IMR-90 (cell line): ENCODE data around the gene ANKRD16. TPM values are rescaled to one million over a fixed set of nuclear protein-coding genes. Genes with fewer than 3 reads are reported as not detected.
"Not testable (repeated sequence)": the region's sequence is repeated elsewhere in the genome, so short reads cannot be mapped to it uniquely, and the experiment has no call there.

Experiments used
- ATAC-seq: fragments of 200-7000 bp; cut with Tn5 transposase; 2 replicates; pipeline ENCODE4 v1.9.1; 2020; ENCODE audit warnings: low read depth, mild to moderate bottlenecking, moderate library complexity
- BruUV-seq: library from RNA; stranded (reverse); fragments of 400-500 nt; replicated peaks from 2 replicates; lab custom pipeline; 2021; lab: Mats Ljungman, UMichigan
- CTCF ChIA-PET: fragments of 300-600 bp; formaldehyde crosslinking; extraction: SDS; loops from one replicate; lab custom pipeline; 2021; ENCODE audit warnings: antibody characterized with exemption; lab: Yijun Ruan, JAX
- POLR2A ChIA-PET: fragments of 300-600 bp; sonication (Branson Sonifier 250); formaldehyde crosslinking; loops from one replicate; lab custom pipeline; 2022; ENCODE audit warnings: antibody characterized with exemption; ENCODE audit not compliant: unreplicated experiment; lab: Charles Lee
- DNase-seq: peaks from one replicate; pipeline ENCODE4 v3.0.0; 2013
- H2AFZ ChIP-seq: replicated peaks from 2 replicates; pipeline ENCODE3; 2013; ENCODE audit warnings: low read length, mild to moderate bottlenecking; ENCODE audit not compliant: poor library complexity
- H2AK5ac ChIP-seq: 2 replicates; pipeline ENCODE4 v1.6.1; 2013; ENCODE audit warnings: low read depth, low read length, inconsistent platforms
- H2AK9ac ChIP-seq: replicated peaks from 2 replicates; pipeline ENCODE3; 2013; ENCODE audit warnings: mild to moderate bottlenecking, low read depth, low read length, moderate library complexity; ENCODE audit not compliant: poor library complexity
- H2BK120ac ChIP-seq: 2 replicates; pipeline ENCODE4 v1.6.1; 2013; ENCODE audit warnings: low read depth, low read length, inconsistent platforms
- H2BK15ac ChIP-seq: 3 replicates; pipeline ENCODE4 v1.6.1; 2013; ENCODE audit warnings: low read depth, low read length, inconsistent platforms
- H2BK20ac ChIP-seq: 2 replicates; pipeline ENCODE4 v1.6.1; 2013; ENCODE audit warnings: low read depth, mild to moderate bottlenecking, inconsistent platforms, low read length, moderate library complexity
- H2BK5ac ChIP-seq: 2 replicates; pipeline ENCODE4 v1.6.1; 2013; ENCODE audit warnings: mild to moderate bottlenecking, low read depth, low read length, inconsistent platforms; ENCODE audit not compliant: poor library complexity, severe bottlenecking
- H3K14ac ChIP-seq: replicated peaks from 2 replicates; pipeline ENCODE4 v1.6.1; 2013; ENCODE audit warnings: low read depth, low read length, inconsistent platforms
- H3K18ac ChIP-seq: 2 replicates; pipeline ENCODE4 v1.6.1; 2013; ENCODE audit warnings: low read depth, low read length, control low read depth
- H3K23ac ChIP-seq: 2 replicates; pipeline ENCODE4 v1.6.1; 2013; ENCODE audit warnings: low read depth, low read length, inconsistent platforms
- H3K27ac ChIP-seq: 2 replicates; pipeline ENCODE4 v1.5.1; 2013; ENCODE audit warnings: mild to moderate bottlenecking, control low read depth, low read length; ENCODE audit not compliant: insufficient read depth
- H3K27me3 ChIP-seq: 2 replicates; pipeline ENCODE4 v1.6.1; 2013; ENCODE audit warnings: low read length; ENCODE audit not compliant: control insufficient read depth, insufficient read depth
- H3K36me3 ChIP-seq: 2 replicates; pipeline ENCODE4 v1.6.1; 2013; ENCODE audit warnings: low read length, mixed read lengths; ENCODE audit not compliant: control insufficient read depth, insufficient read depth
- H3K4ac ChIP-seq: 2 replicates; pipeline ENCODE4 v1.6.1; 2013; ENCODE audit warnings: low read depth, low read length, inconsistent platforms
- H3K4me1 ChIP-seq: 2 replicates; pipeline ENCODE4 v1.6.1; 2013; ENCODE audit warnings: low read length, mixed read lengths; ENCODE audit not compliant: control insufficient read depth, insufficient read depth
- H3K4me2 ChIP-seq: 2 replicates; pipeline ENCODE4 v1.6.1; 2013; ENCODE audit warnings: low read depth, mild to moderate bottlenecking, control low read depth, low read length, moderate library complexity
- H3K4me3 ChIP-seq: 2 replicates; pipeline ENCODE4 v1.5.1; 2013; ENCODE audit warnings: low read depth, mild to moderate bottlenecking, control low read depth, low read length, moderate library complexity; ENCODE audit not compliant: insufficient read depth
- H3K56ac ChIP-seq: 2 replicates; pipeline ENCODE4 v1.6.1; 2013; ENCODE audit warnings: low read length, inconsistent platforms; ENCODE audit not compliant: insufficient read depth; ENCODE audit errors: extremely low read depth
- H3K79me1 ChIP-seq, 2 experiments: 2 replicates each; pipeline ENCODE4 v1.6.1; 2013; ENCODE audit warnings: low read length in 2 of 2, inconsistent platforms in 1 of 2, low read depth in 1 of 2
- H3K9ac ChIP-seq: 2 replicates; pipeline ENCODE4 v1.6.1; 2013; ENCODE audit warnings: low read depth, low read length, control low read depth
- H3K9me1 ChIP-seq: 2 replicates; pipeline ENCODE4 v1.6.1; 2013; ENCODE audit warnings: low read length, inconsistent platforms; ENCODE audit not compliant: insufficient read depth
- H3K9me3 ChIP-seq: 2 replicates; pipeline ENCODE4 v1.6.1; 2013; ENCODE audit warnings: low read length; ENCODE audit not compliant: control insufficient read depth, insufficient read depth
- H4K20me1 ChIP-seq: 2 replicates; pipeline ENCODE4 v1.6.1; 2013; ENCODE audit warnings: low read length, inconsistent platforms; ENCODE audit not compliant: insufficient read depth
- H4K5ac ChIP-seq: 2 replicates; pipeline ENCODE4 v1.6.1; 2013; ENCODE audit warnings: mild to moderate bottlenecking, low read depth, low read length, control low read depth
- H4K8ac ChIP-seq, 2 experiments: 2 replicates each; pipeline ENCODE4 v1.6.1; 2013; ENCODE audit warnings: low read depth in 2 of 2, low read length in 2 of 2, control low read depth in 1 of 2, inconsistent platforms in 1 of 2
- H4K91ac ChIP-seq: 2 replicates; pipeline ENCODE4 v1.6.1; 2013; ENCODE audit warnings: low read depth, low read length, inconsistent platforms; ENCODE audit not compliant: insufficient read depth
- WGBS, 2 experiments: methylation state at CpG; one replicate each; pipeline versions ENCODE4 v1.1.5 to v1.1.7; 2013; ENCODE audit warnings: missing lambda C conversion rate in 2 of 2; ENCODE audit not compliant: insufficient read length in 1 of 2; ENCODE audit errors: extremely low coverage in 2 of 2; 5-methylcytosine and 5-hydroxymethylcytosine counted together
- dilution Hi-C: fragments of 300-500 bp; cut with HindIII; formaldehyde crosslinking; loops from one replicate; pipeline ENCODE4 v1.14.3; 2018; ENCODE audit warnings: low sequenced_read_pairs; ENCODE audit not compliant: unreplicated experiment
- in situ Hi-C: fragments of 300-500 bp; cut with MboI; formaldehyde crosslinking; loops from 3 replicates; pipeline ENCODE4 v1.14.3; 2019; ENCODE audit warnings: low sequenced_read_pairs, inconsistent platforms, mixed read lengths
- intact Hi-C: fragments of 100-400 bp; cut with micrococcal nuclease; formaldehyde crosslinking; loops from 2 replicates; pipeline ENCODE4 v1.10.0; 2022
- polyA plus RNA-seq, 3 experiments: library from polyadenylated mRNA; depleted of rRNA; stranded (reverse); fragments of >200 nt; gene quantifications; 2 replicates each; pipeline ENCODE4 v1.2.3, GENCODE V29; 2012; ENCODE audit warnings: low replicate concordance in 1 of 3
- total RNA-seq: library from RNA; depleted of rRNA; stranded (reverse); fragments of >200 nt; gene quantifications from 2 replicates; pipeline ENCODE4 v1.2.3, GENCODE V29; 2012

The ANKRD16 gene
- total and polyA plus RNA-seq, 2 of the 4 experiments (the other 2 are of a cell fraction): 5.1 to 5.7 TPM

GRCh38 chr10:5846667-5847066, 43.0 kb downstream of the ANKRD16 start:
- H3K4me3 ChIP-seq, H2BK20ac ChIP-seq, DNase-seq, H4K5ac ChIP-seq, H2AFZ ChIP-seq, intact Hi-C loops, H3K9me3 ChIP-seq, CTCF ChIA-PET, POLR2A ChIA-PET, H3K27me3 ChIP-seq, BruUV-seq, H4K8ac ChIP-seq, H3K9ac ChIP-seq, ATAC-seq, dilution Hi-C loops, H3K36me3 ChIP-seq, H3K9me1 ChIP-seq, H3K4me1 ChIP-seq, H3K4ac ChIP-seq, H3K23ac ChIP-seq, H2BK5ac ChIP-seq, H2BK120ac ChIP-seq, H2BK15ac ChIP-seq, H2AK9ac ChIP-seq, H2AK5ac ChIP-seq, H4K91ac ChIP-seq, H3K4me2 ChIP-seq, H3K56ac ChIP-seq, H3K18ac ChIP-seq, in situ Hi-C loops, H3K79me1 ChIP-seq, H3K27ac ChIP-seq, H3K14ac ChIP-seq, H4K20me1 ChIP-seq: not testable (repeated sequence)
- WGBS, 2 experiments: no CpG with 5 or more reads among the region's 4 CpGs
